ENCODE data around the gene ATP8A2. TPM values are rescaled to one million over a fixed set of nuclear protein-coding genes. Genes with fewer than 3 reads are reported as not detected.

ATP8A2 gene
- total and polyA plus RNA-seq, 7 donors, result under 0.01 to 2.2 (median 1.2) TPM; not detected in 1

GRCh38 chr13:26050568-26051230 is 678.9 kb downstream of the ATP8A2 start:
- WGBS, 2 donors, result 5 to 17% methylated on average over 82 of the region's 82 CpGs
- H3K4me1 ChIP-seq, result peaks cover 0 to 30% (median 23%) of the 10 kb centered on the region in 4 donors
- H3K9me3 ChIP-seq, result no peaks in the 10 kb centered on the region
- H3K36me3 ChIP-seq, result no peaks in the 10 kb centered on the region
- no peak overlapping the region for H3K27ac ChIP-seq
- TF ChIP-seq POLR2AphosphoS5 (IDR thresholded peaks at IDR 0.05) (no peak), CTCF (IDR thresholded peaks at IDR 0.05) (no peak), EP300 (IDR thresholded peaks at IDR 0.05) (no peak), POLR2A (IDR thresholded peaks at IDR 0.05) (no peak)
- H3K27me3 ChIP-seq, result peaks cover 26 to 83% (median 54%) of the 10 kb centered on the region in 3 donors
- peak overlapping the region in 3 of 4 donors; percentile 41 to 54 (median 50) for H3K4me3 ChIP-seq
- no peak for DNase-seq
- intact Hi-C loops (cut with DNase I), result no loop called here

- intact Hi-C loops (cut with DNase I), result no loop called here
- Histone ChIP-seq H3K36me3 (no peaks in the 10 kb centered on the region), H3K27ac (no peak overlapping the region), H3K4me3 (peak overlapping the region; percentile 11 to 54 (median 46)), H3K9me3 (no peaks in the 10 kb centered on the region), H3K4me1 (peaks cover 0 to 30% (median 23%) of the 10 kb centered on the region in 4 donors), H3K27me3 (peaks cover 26 to 81% (median 54%) of the 10 kb centered on the region in 3 donors)
- no peak for TF ChIP-seq POLR2A (IDR thresholded peaks at IDR 0.05)
- no peak for TF ChIP-seq EP300 (IDR thresholded peaks at IDR 0.05)
- TF ChIP-seq POLR2AphosphoS5 (IDR thresholded peaks at IDR 0.05), result no peak
- no peak for TF ChIP-seq CTCF (IDR thresholded peaks at IDR 0.05)
- whole genome bisulfite sequencing, 2 donors, result 2 to 9% methylated on average over 45 of the region's 45 CpGs
- DNase-seq, result no peak
These were observed 679.5 kb downstream of the ATP8A2 start for GRCh38 chr13:26051231-26051656.

GRCh38 chr13:26051657-26052311 is 680.0 kb downstream of the ATP8A2 start, which contains the start of gene SHISA2:
TSS of gene SHISA2 (minus strand) at chr13:26052016. CDS start at chr13:26050975, 1,041 bp downstream.
- TF ChIP-seq POLR2A (IDR thresholded peaks at IDR 0.05), result no peak
- TF ChIP-seq CTCF (IDR thresholded peaks at IDR 0.05), result no peak
- peak in 1 of 4 donors; percentile 70 for TF ChIP-seq POLR2AphosphoS5 (IDR thresholded peaks at IDR 0.05)
- TF ChIP-seq EP300 (IDR thresholded peaks at IDR 0.05), result no peak
- Histone ChIP-seq H3K4me1 (peaks cover 0 to 30% (median 23%) of the 10 kb centered on the region in 4 donors), H3K4me3 (peak within 1 kb of the TSS; percentile 11 to 54 (median 46)), H3K27ac (no peak within 1 kb of the TSS), H3K27me3 (peaks cover 26 to 76% (median 49%) of the 10 kb centered on the region in 3 donors), H3K36me3 (no peaks in the 10 kb centered on the region), H3K9me3 (no peaks in the 10 kb centered on the region)
- 1 to 2% methylated on average over 71 of the region's 72 CpGs for WGBS, 2 donors
- no peak for DNase-seq
- intact Hi-C loops (cut with DNase I), result no loop called here

GRCh38 chr13:26052337-26052736 is 680.6 kb downstream of the ATP8A2 start:
- TF ChIP-seq POLR2AphosphoS5 (IDR thresholded peaks at IDR 0.05) (no peak), CTCF (IDR thresholded peaks at IDR 0.05) (no peak), EP300 (IDR thresholded peaks at IDR 0.05) (no peak), POLR2A (IDR thresholded peaks at IDR 0.05) (no peak)
- peaks cover 0 to 30% (median 23%) of the 10 kb centered on the region in 4 donors for H3K4me1 ChIP-seq
- no peak for DNase-seq
- WGBS, 2 donors, result 49 to 63% methylated on average over 10 of the region's 10 CpGs
- H3K4me3 ChIP-seq, result peak overlapping the region in 3 of 4 donors; percentile 41 to 54 (median 50)
- intact Hi-C loops (cut with DNase I), result no loop called here
- no peak overlapping the region for H3K27ac ChIP-seq
- no peaks in the 10 kb centered on the region for H3K36me3 ChIP-seq
- H3K27me3 ChIP-seq, result peaks cover 26 to 72% (median 43%) of the 10 kb centered on the region in 3 donors
- H3K9me3 ChIP-seq, result no peaks in the 10 kb centered on the region
